ENCODE results near the gene DOC2A.
"Not testable (repeated sequence)": the region's sequence is repeated elsewhere in the genome, so short reads cannot be mapped to it uniquely, and the experiment has no call there.

The DOC2A gene

GRCh38 chr16:30010844-30011713, at the start of gene DOC2A:
Gene DOC2A (minus strand): TSS chr16:30011027. CDS start chr16:30010222, 805 bp downstream.
- DNase-seq (ENCODE audit: low read depth in 3 of 3) = no peak

- DNase-seq (ENCODE audit: low read depth in 3 of 3) = no peak
Measured at GRCh38 chr16:30060346-30060745, 49.5 kb upstream of the DOC2A start.

- no peak for DNase-seq (ENCODE audit: low read depth in 3 of 3)
Measured at GRCh38 chr16:30054959-30055553, 44.2 kb upstream of the DOC2A start.

GRCh38 chr16:30054451-30054850, 43.6 kb upstream of the DOC2A start:
- no peak for DNase-seq (ENCODE audit: low read depth in 3 of 3)

GRCh38 chr16:30053376-30054015, 42.7 kb upstream of the DOC2A start:
- no peak for DNase-seq (ENCODE audit: low read depth in 3 of 3)

GRCh38 chr16:30052671-30053372, 42.0 kb upstream of the DOC2A start:
- DNase-seq (ENCODE audit: low read depth in 3 of 3) = peak; percentile 78 to 83 (median 79)

GRCh38 chr16:30051518-30051917, 40.7 kb upstream of the DOC2A start:
- no peak for DNase-seq (ENCODE audit: low read depth in 3 of 3)

GRCh38 chr16:30049871-30050270, 39.0 kb upstream of the DOC2A start:
- no peak for DNase-seq (ENCODE audit: low read depth in 3 of 3)

- DNase-seq (ENCODE audit: low read depth in 3 of 3) = no peak
Measured at GRCh38 chr16:30046588-30046987, 35.8 kb upstream of the DOC2A start.

GRCh38 chr16:30046178-30046577, 35.4 kb upstream of the DOC2A start:
- DNase-seq (ENCODE audit: low read depth in 3 of 3) = no peak

GRCh38 chr16:30041841-30042240, 31.0 kb upstream of the DOC2A start:
- no peak for DNase-seq (ENCODE audit: low read depth in 3 of 3)

- not testable (repeated sequence) for DNase-seq (ENCODE audit: low read depth in 3 of 3)
Measured at GRCh38 chr16:30040690-30041089, 29.9 kb upstream of the DOC2A start.

GRCh38 chr16:30040221-30040620, 29.4 kb upstream of the DOC2A start:
- no peak for DNase-seq (ENCODE audit: low read depth in 3 of 3)

- DNase-seq (ENCODE audit: low read depth in 3 of 3) = no peak
Measured at GRCh38 chr16:30033270-30033669, 22.4 kb upstream of the DOC2A start.

GRCh38 chr16:30032083-30032819, 21.4 kb upstream of the DOC2A start:
- DNase-seq (ENCODE audit: low read depth in 3 of 3) = peak in 2 of 3 experiments; percentile 26 to 38

GRCh38 chr16:30031477-30031918, 20.7 kb upstream of the DOC2A start:
- no peak for DNase-seq (ENCODE audit: low read depth in 3 of 3)

GRCh38 chr16:30030841-30031413, 20.1 kb upstream of the DOC2A start, which contains the start of gene TLCD3B:
Gene TLCD3B (minus strand): TSS chr16:30031271. CDS start chr16:30030527, 744 bp downstream.
- no peak for DNase-seq (ENCODE audit: low read depth in 3 of 3)

GRCh38 chr16:30030011-30030685, 19.3 kb upstream of the DOC2A start:
- DNase-seq (ENCODE audit: low read depth in 3 of 3) = no peak

- no peak for DNase-seq (ENCODE audit: low read depth in 3 of 3)
Measured at GRCh38 chr16:30028438-30029076, 17.7 kb upstream of the DOC2A start.
